ENCODE results near the gene CPHXL2.

- no peak for TF ChIP-seq CTCF (IDR thresholded peaks at IDR 0.05)
- no peak for TF ChIP-seq POLR2A (IDR thresholded peaks at IDR 0.05)
These were observed 20.8 kb upstream of the CPHXL2 start for GRCh38 chr16:75697571-75697970.
